OCI-LY1 (cell line): ENCODE results near the gene ADAMTSL2.

Experiments
- H2AFZ ChIP-seq: fragments of 200-600 bp; sonication (generic), shearing (Covaris generic); 2 replicates; pipeline ENCODE4 v1.6.0; 2014; ENCODE audit warnings: antibody characterized with exemption, mild to moderate bottlenecking, low read length
- H3F3A ChIP-seq: fragments of 200-600 bp; sonication (generic), shearing (Covaris generic); 2 replicates; pipeline ENCODE4 v1.6.0; 2014; ENCODE audit warnings: mild to moderate bottlenecking, antibody characterized with exemption, low read length, moderate library complexity; ENCODE audit not compliant: insufficient read depth
- H3K27ac ChIP-seq: fragments of 200-600 bp; sonication (generic); 2 replicates; pipeline ENCODE4 v1.5.1; 2014; ENCODE audit warnings: low read length, mixed run types, mild to moderate bottlenecking, low read depth; ENCODE audit not compliant: poor library complexity, severe bottlenecking
- H3K27me3 ChIP-seq: fragments of 200-600 bp; sonication (generic); 2 replicates; pipeline ENCODE4 v1.6.0; 2014; ENCODE audit warnings: antibody characterized with exemption, mild to moderate bottlenecking, low read length, moderate library complexity; ENCODE audit not compliant: insufficient read depth
- H3K36me3 ChIP-seq: fragments of 200-600 bp; sonication (generic); 2 replicates; pipeline ENCODE4 v1.6.1; 2014; ENCODE audit warnings: mild to moderate bottlenecking, antibody characterized with exemption, low read length, moderate library complexity, mixed read lengths; ENCODE audit not compliant: insufficient read depth
- H3K4me1 ChIP-seq: fragments of 200-600 bp; sonication (generic); 2 replicates; pipeline ENCODE4 v1.5.1; 2014; ENCODE audit warnings: mild to moderate bottlenecking, low read length, moderate library complexity; ENCODE audit not compliant: insufficient read depth, severe bottlenecking
- H3K4me2 ChIP-seq: fragments of 200-600 bp; sonication (generic), shearing (Covaris generic); 2 replicates; pipeline ENCODE4 v1.6.1; 2014; ENCODE audit warnings: low read length
- H3K4me3 ChIP-seq: fragments of 200-600 bp; sonication (generic); 2 replicates; pipeline ENCODE4 v1.5.1; 2014; ENCODE audit warnings: low read length, low read depth, mild to moderate bottlenecking, mixed read lengths; ENCODE audit not compliant: poor library complexity, severe bottlenecking
- H3K79me2 ChIP-seq: fragments of 200-600 bp; shearing (Covaris generic); 2 replicates; pipeline ENCODE4 v1.6.1; 2016; ENCODE audit warnings: mixed run types, low read length, mixed read lengths; ENCODE audit not compliant: insufficient read depth
- H3K9ac ChIP-seq: fragments of 200-600 bp; sonication (generic), shearing (Covaris generic); 2 replicates; pipeline ENCODE4 v1.6.1; 2014; ENCODE audit warnings: mild to moderate bottlenecking, low read length, mixed read lengths
- H3K9me2 ChIP-seq: fragments of 200-600 bp; sonication (generic), shearing (Covaris generic); 2 replicates; pipeline ENCODE4 v1.6.1; 2014; ENCODE audit warnings: low read depth, mild to moderate bottlenecking, low read length, mixed read lengths
- H3K9me3 ChIP-seq: fragments of 200-600 bp; shearing (Covaris generic); 2 replicates; pipeline ENCODE4 v1.6.1; 2014; ENCODE audit warnings: low read length, mixed read lengths
- H4K20me1 ChIP-seq: fragments of 200-600 bp; sonication (generic), shearing (Covaris generic); 2 replicates; pipeline ENCODE4 v1.6.0; 2016; ENCODE audit warnings: mild to moderate bottlenecking, low read length; ENCODE audit not compliant: insufficient read depth
- CTCF ChIP-seq: fragments of 200-600 bp; sonication (generic), shearing (Covaris generic); IDR thresholded peaks from 2 replicates; pipeline ENCODE4 v1.5.1; 2017; ENCODE audit warnings: mild to moderate bottlenecking, antibody characterized with exemption, low read length, moderate library complexity, mixed read lengths
- EZH2 ChIP-seq: fragments of 200-600 bp; sonication (generic), shearing (Covaris generic); IDR thresholded peaks from 2 replicates; pipeline ENCODE4 v1.8.0; 2017; ENCODE audit warnings: borderline replicate concordance, mixed run types, mild to moderate bottlenecking, antibody characterized with exemption, low read length, moderate library complexity, mixed read lengths

ADAMTSL2 gene

GRCh38 chr9:133558191-133559126 is 24.0 kb downstream of the ADAMTSL2 start:
- no peak overlapping the region for H3K4me2 ChIP-seq
- peaks cover 11% of the 10 kb centered on the region; the same call in 1 of the 2 replicates for H3K27me3 ChIP-seq
- no peaks in the 10 kb centered on the region for H4K20me1 ChIP-seq
- H3K9me3 ChIP-seq = no peaks in the 10 kb centered on the region
- no peaks in the 10 kb centered on the region for H3K4me1 ChIP-seq
- H3K27ac ChIP-seq = no peak overlapping the region
- H3K9ac ChIP-seq = no peak overlapping the region
- no peaks in the 10 kb centered on the region for H3K79me2 ChIP-seq
- H3K4me3 ChIP-seq = no peak overlapping the region
- no peaks in the 10 kb centered on the region for H3F3A ChIP-seq
- no peaks in the 10 kb centered on the region for H3K9me2 ChIP-seq
- H3K36me3 ChIP-seq = no peaks in the 10 kb centered on the region
- H2AFZ ChIP-seq = no peak overlapping the region
- TF ChIP-seq EZH2 = no peak
- TF ChIP-seq CTCF = no peak

- H3K9ac ChIP-seq = no peak overlapping the region
- no peaks in the 10 kb centered on the region for H3K9me3 ChIP-seq
- no peaks in the 10 kb centered on the region for H3F3A ChIP-seq
- no peak overlapping the region for H2AFZ ChIP-seq
- H3K4me1 ChIP-seq = no peaks in the 10 kb centered on the region
- H4K20me1 ChIP-seq = no peaks in the 10 kb centered on the region
- TF ChIP-seq CTCF (no peak), EZH2 (no peak)
- H3K9me2 ChIP-seq = no peaks in the 10 kb centered on the region
- H3K27ac ChIP-seq = no peak overlapping the region
- no peaks in the 10 kb centered on the region for H3K36me3 ChIP-seq
- no peak overlapping the region for H3K4me3 ChIP-seq
- H3K79me2 ChIP-seq = no peaks in the 10 kb centered on the region
- H3K4me2 ChIP-seq = no peak overlapping the region
- H3K27me3 ChIP-seq = 0 out of 2 replicates have a peak, but pooled peaks cover 5% of the 10 kb centered on the region
These were observed 25.8 kb downstream of the ADAMTSL2 start for GRCh38 chr9:133560311-133560710.

GRCh38 chr9:133560944-133561343 is 26.4 kb downstream of the ADAMTSL2 start:
- no peaks in the 10 kb centered on the region for H3K9me3 ChIP-seq
- H3F3A ChIP-seq = no peaks in the 10 kb centered on the region
- no peak overlapping the region for H3K27ac ChIP-seq
- 0 out of 2 replicates have a peak, but pooled peaks cover 5% of the 10 kb centered on the region for H3K27me3 ChIP-seq
- H3K79me2 ChIP-seq = no peaks in the 10 kb centered on the region
- no peaks in the 10 kb centered on the region for H3K9me2 ChIP-seq
- TF ChIP-seq CTCF = no peak
- TF ChIP-seq EZH2 = no peak
- H4K20me1 ChIP-seq = no peaks in the 10 kb centered on the region
- H3K4me3 ChIP-seq = no peak overlapping the region
- no peak overlapping the region for H3K9ac ChIP-seq
- H3K4me2 ChIP-seq = no peak overlapping the region
- H3K4me1 ChIP-seq = no peaks in the 10 kb centered on the region
- H3K36me3 ChIP-seq = no peaks in the 10 kb centered on the region
- H2AFZ ChIP-seq = no peak overlapping the region
